Measurements from ENCODE around the gene SNRPD3.
"Not testable (repeated sequence)": the region's sequence is repeated elsewhere in the genome, so short reads cannot be mapped to it uniquely, and the experiment has no call there.

SNRPD3 gene

GRCh38 chr22:24535348-24535747 lies 20.5 kb upstream of the SNRPD3 start:
- no peak for DNase-seq (ENCODE audit: low read depth)

- no peak for DNase-seq (ENCODE audit: low read depth)
Measured at GRCh38 chr22:24536089-24536488, 19.7 kb upstream of the SNRPD3 start.

- no peak for DNase-seq (ENCODE audit: low read depth)
Measured at GRCh38 chr22:24540470-24540869, 15.3 kb upstream of the SNRPD3 start.

GRCh38 chr22:24541681-24542515 lies 13.9 kb upstream of the SNRPD3 start:
- no peak for DNase-seq (ENCODE audit: low read depth)

- no peak for DNase-seq (ENCODE audit: low read depth)
Measured at GRCh38 chr22:24542641-24543040, 13.2 kb upstream of the SNRPD3 start.

GRCh38 chr22:24543185-24543601 lies 12.6 kb upstream of the SNRPD3 start:
- DNase-seq (ENCODE audit: low read depth) = no peak

- no peak for DNase-seq (ENCODE audit: low read depth)
Measured at GRCh38 chr22:24543679-24544243, 12.0 kb upstream of the SNRPD3 start.

GRCh38 chr22:24548812-24549211 lies 7.0 kb upstream of the SNRPD3 start:
- no peak for DNase-seq (ENCODE audit: low read depth)

GRCh38 chr22:24550028-24550901 lies 5.5 kb upstream of the SNRPD3 start:
- DNase-seq (ENCODE audit: low read depth) = no peak

GRCh38 chr22:24550902-24551435 lies 4.8 kb upstream of the SNRPD3 start:
- DNase-seq (ENCODE audit: low read depth) = no peak

GRCh38 chr22:24552503-24553286 lies 3.1 kb upstream of the SNRPD3 start:
- not testable (repeated sequence) for DNase-seq (ENCODE audit: low read depth)

GRCh38 chr22:24553597-24554312 lies 2.0 kb upstream of the SNRPD3 start:
- DNase-seq (ENCODE audit: low read depth) = no peak

- peak; percentile 12 for DNase-seq (ENCODE audit: low read depth)
Measured at GRCh38 chr22:24554313-24555164, 1.3 kb upstream of the SNRPD3 start, which contains the start of gene GUCD1. Gene GUCD1, minus strand, starts transcription at chr22:24555138. Its CDS starts 147 bp downstream, at chr22:24554991.

GRCh38 chr22:24559471-24559870 lies 3.7 kb downstream of the SNRPD3 start:
- no peak for DNase-seq (ENCODE audit: low read depth)

GRCh38 chr22:24563246-24563645 lies 7.4 kb downstream of the SNRPD3 start:
- no peak for DNase-seq (ENCODE audit: low read depth)

GRCh38 chr22:24564376-24565058 lies 8.7 kb downstream of the SNRPD3 start:
- no peak for DNase-seq (ENCODE audit: low read depth)

- DNase-seq (ENCODE audit: low read depth) = no peak
Measured at GRCh38 chr22:24565077-24565476, 9.3 kb downstream of the SNRPD3 start.

- no peak for DNase-seq (ENCODE audit: low read depth)
Measured at GRCh38 chr22:24566899-24567511, 11.2 kb downstream of the SNRPD3 start.

- no peak for DNase-seq (ENCODE audit: low read depth)
Measured at GRCh38 chr22:24567668-24568067, 11.9 kb downstream of the SNRPD3 start.

All from activated T-cell treated with anti-CD3 and anti-CD28 coated beads for 48 hours (primary cell).